IMR-90 (cell line): ENCODE results near the gene TXNDC11. TPM values are rescaled to one million over a fixed set of nuclear protein-coding genes. Genes with fewer than 3 reads are reported as not detected.

ENCODE experiments used
- ATAC-seq: fragments of 200-7000 bp; cut with Tn5 transposase; 2 replicates; pipeline ENCODE4 v1.9.1; 2020; ENCODE audit warnings: low read depth, mild to moderate bottlenecking, moderate library complexity
- BruUV-seq: library from RNA; stranded (reverse); fragments of 400-500 nt; replicated peaks from 2 replicates; lab custom pipeline; 2021; lab: Mats Ljungman, UMichigan
- CTCF ChIA-PET: fragments of 300-600 bp; formaldehyde crosslinking; extraction: SDS; loops from one replicate; lab custom pipeline; 2021; ENCODE audit warnings: antibody characterized with exemption; lab: Yijun Ruan, JAX
- POLR2A ChIA-PET: fragments of 300-600 bp; sonication (Branson Sonifier 250); formaldehyde crosslinking; loops from one replicate; lab custom pipeline; 2022; ENCODE audit warnings: antibody characterized with exemption; ENCODE audit not compliant: unreplicated experiment; lab: Charles Lee
- DNase-seq: peaks from one replicate; pipeline ENCODE4 v3.0.0; 2013
- H2AFZ ChIP-seq: replicated peaks from 2 replicates; pipeline ENCODE3; 2013; ENCODE audit warnings: low read length, mild to moderate bottlenecking; ENCODE audit not compliant: poor library complexity
- H2AK5ac ChIP-seq: 2 replicates; pipeline ENCODE4 v1.6.1; 2013; ENCODE audit warnings: low read depth, low read length, inconsistent platforms
- H2AK9ac ChIP-seq: replicated peaks from 2 replicates; pipeline ENCODE3; 2013; ENCODE audit warnings: mild to moderate bottlenecking, low read depth, low read length, moderate library complexity; ENCODE audit not compliant: poor library complexity
- H2BK120ac ChIP-seq: 2 replicates; pipeline ENCODE4 v1.6.1; 2013; ENCODE audit warnings: low read depth, low read length, inconsistent platforms
- H2BK15ac ChIP-seq: 3 replicates; pipeline ENCODE4 v1.6.1; 2013; ENCODE audit warnings: low read depth, low read length, inconsistent platforms
- H2BK20ac ChIP-seq: 2 replicates; pipeline ENCODE4 v1.6.1; 2013; ENCODE audit warnings: low read depth, mild to moderate bottlenecking, inconsistent platforms, low read length, moderate library complexity
- H2BK5ac ChIP-seq: 2 replicates; pipeline ENCODE4 v1.6.1; 2013; ENCODE audit warnings: mild to moderate bottlenecking, low read depth, low read length, inconsistent platforms; ENCODE audit not compliant: poor library complexity, severe bottlenecking
- H3K14ac ChIP-seq: replicated peaks from 2 replicates; pipeline ENCODE4 v1.6.1; 2013; ENCODE audit warnings: low read depth, low read length, inconsistent platforms
- H3K18ac ChIP-seq: 2 replicates; pipeline ENCODE4 v1.6.1; 2013; ENCODE audit warnings: low read depth, low read length, control low read depth
- H3K23ac ChIP-seq: 2 replicates; pipeline ENCODE4 v1.6.1; 2013; ENCODE audit warnings: low read depth, low read length, inconsistent platforms
- H3K27ac ChIP-seq: 2 replicates; pipeline ENCODE4 v1.5.1; 2013; ENCODE audit warnings: mild to moderate bottlenecking, control low read depth, low read length; ENCODE audit not compliant: insufficient read depth
- H3K27me3 ChIP-seq: 2 replicates; pipeline ENCODE4 v1.6.1; 2013; ENCODE audit warnings: low read length; ENCODE audit not compliant: control insufficient read depth, insufficient read depth
- H3K36me3 ChIP-seq: 2 replicates; pipeline ENCODE4 v1.6.1; 2013; ENCODE audit warnings: low read length, mixed read lengths; ENCODE audit not compliant: control insufficient read depth, insufficient read depth
- H3K4ac ChIP-seq: 2 replicates; pipeline ENCODE4 v1.6.1; 2013; ENCODE audit warnings: low read depth, low read length, inconsistent platforms
- H3K4me1 ChIP-seq: 2 replicates; pipeline ENCODE4 v1.6.1; 2013; ENCODE audit warnings: low read length, mixed read lengths; ENCODE audit not compliant: control insufficient read depth, insufficient read depth
- H3K4me2 ChIP-seq: 2 replicates; pipeline ENCODE4 v1.6.1; 2013; ENCODE audit warnings: low read depth, mild to moderate bottlenecking, control low read depth, low read length, moderate library complexity
- H3K4me3 ChIP-seq: 2 replicates; pipeline ENCODE4 v1.5.1; 2013; ENCODE audit warnings: low read depth, mild to moderate bottlenecking, control low read depth, low read length, moderate library complexity; ENCODE audit not compliant: insufficient read depth
- H3K56ac ChIP-seq: 2 replicates; pipeline ENCODE4 v1.6.1; 2013; ENCODE audit warnings: low read length, inconsistent platforms; ENCODE audit not compliant: insufficient read depth; ENCODE audit errors: extremely low read depth
- H3K79me1 ChIP-seq, 2 experiments: 2 replicates each; pipeline ENCODE4 v1.6.1; 2013; ENCODE audit warnings: low read length in 2 of 2, inconsistent platforms in 1 of 2, low read depth in 1 of 2
- H3K9ac ChIP-seq: 2 replicates; pipeline ENCODE4 v1.6.1; 2013; ENCODE audit warnings: low read depth, low read length, control low read depth
- H3K9me1 ChIP-seq: 2 replicates; pipeline ENCODE4 v1.6.1; 2013; ENCODE audit warnings: low read length, inconsistent platforms; ENCODE audit not compliant: insufficient read depth
- H3K9me3 ChIP-seq: 2 replicates; pipeline ENCODE4 v1.6.1; 2013; ENCODE audit warnings: low read length; ENCODE audit not compliant: control insufficient read depth, insufficient read depth
- H4K20me1 ChIP-seq: 2 replicates; pipeline ENCODE4 v1.6.1; 2013; ENCODE audit warnings: low read length, inconsistent platforms; ENCODE audit not compliant: insufficient read depth
- H4K5ac ChIP-seq: 2 replicates; pipeline ENCODE4 v1.6.1; 2013; ENCODE audit warnings: mild to moderate bottlenecking, low read depth, low read length, control low read depth
- H4K8ac ChIP-seq, 2 experiments: 2 replicates each; pipeline ENCODE4 v1.6.1; 2013; ENCODE audit warnings: low read depth in 2 of 2, low read length in 2 of 2, control low read depth in 1 of 2, inconsistent platforms in 1 of 2
- H4K91ac ChIP-seq: 2 replicates; pipeline ENCODE4 v1.6.1; 2013; ENCODE audit warnings: low read depth, low read length, inconsistent platforms; ENCODE audit not compliant: insufficient read depth
- CEBPB ChIP-seq: IDR thresholded peaks from 2 replicates; pipeline ENCODE4 v1.6.1; 2012; ENCODE audit warnings: low read depth, low read length, improper control_type of control experiment
- CHD1 ChIP-seq: IDR thresholded peaks from 2 replicates; pipeline ENCODE4 v1.6.1; 2012; ENCODE audit warnings: low read depth, low read length, improper control_type of control experiment
- CTCF ChIP-seq: conservative IDR thresholded peaks from 2 replicates; pipeline ENCODE4 v1.5.1; 2012; ENCODE audit warnings: mild to moderate bottlenecking, low read depth, low read length, improper control_type of control experiment
- ELK1 ChIP-seq: fragments of 150-350 bp; IDR thresholded peaks from 2 replicates; pipeline ENCODE4 v1.6.1; 2016; ENCODE audit warnings: low read depth, mild to moderate bottlenecking, low read length, moderate library complexity, borderline replicate concordance
- FOS ChIP-seq: fragments of 150-350 bp; IDR thresholded peaks from 2 replicates; pipeline ENCODE4 v1.6.1; 2016; ENCODE audit warnings: low read depth, low read length
- MAFK ChIP-seq: IDR thresholded peaks from 2 replicates; pipeline ENCODE4 v1.6.1; 2012; ENCODE audit warnings: low read depth, low read length, improper control_type of control experiment
- MXI1 ChIP-seq: IDR thresholded peaks from 2 replicates; pipeline ENCODE4 v1.6.1; 2012; ENCODE audit warnings: low read depth, mild to moderate bottlenecking, low read length, moderate library complexity, borderline replicate concordance
- RAD21 ChIP-seq: IDR thresholded peaks from 2 replicates; pipeline ENCODE4 v1.6.1; 2012; ENCODE audit warnings: low read length, improper control_type of control experiment
- RCOR1 ChIP-seq: IDR thresholded peaks from 2 replicates; pipeline ENCODE4 v1.6.1; 2012; ENCODE audit warnings: mild to moderate bottlenecking, low read length, improper control_type of control experiment; ENCODE audit not compliant: insufficient replicate concordance
- RFX5 ChIP-seq: IDR thresholded peaks from 2 replicates; pipeline ENCODE4 v1.8.0; 2012; ENCODE audit warnings: low read depth, mild to moderate bottlenecking, low read length, moderate library complexity
- USF2 ChIP-seq: fragments of 150-350 bp; IDR thresholded peaks from 2 replicates; pipeline ENCODE4 v1.6.1; 2017; ENCODE audit warnings: mild to moderate bottlenecking, antibody characterized with exemption, low read length, low read depth
- WGBS, 2 experiments: methylation state at CpG; one replicate each; pipeline versions ENCODE4 v1.1.5 to v1.1.7; 2013; ENCODE audit warnings: missing lambda C conversion rate in 2 of 2; ENCODE audit not compliant: insufficient read length in 1 of 2; ENCODE audit errors: extremely low coverage in 2 of 2; 5-methylcytosine and 5-hydroxymethylcytosine counted together
- dilution Hi-C: fragments of 300-500 bp; cut with HindIII; formaldehyde crosslinking; loops from one replicate; pipeline ENCODE4 v1.14.3; 2018; ENCODE audit warnings: low sequenced_read_pairs; ENCODE audit not compliant: unreplicated experiment
- in situ Hi-C: fragments of 300-500 bp; cut with MboI; formaldehyde crosslinking; loops from 3 replicates; pipeline ENCODE4 v1.14.3; 2019; ENCODE audit warnings: low sequenced_read_pairs, inconsistent platforms, mixed read lengths
- intact Hi-C: fragments of 100-400 bp; cut with micrococcal nuclease; formaldehyde crosslinking; loops from 2 replicates; pipeline ENCODE4 v1.10.0; 2022
- polyA plus RNA-seq, 3 experiments: library from polyadenylated mRNA; depleted of rRNA; stranded (reverse); fragments of >200 nt; gene quantifications; 2 replicates each; pipeline ENCODE4 v1.2.3, GENCODE V29; 2012; ENCODE audit warnings: low replicate concordance in 1 of 3
- total RNA-seq: library from RNA; depleted of rRNA; stranded (reverse); fragments of >200 nt; gene quantifications from 2 replicates; pipeline ENCODE4 v1.2.3, GENCODE V29; 2012

Gene TXNDC11
- total and polyA plus RNA-seq, 2 of the 4 experiments (the other 2 are of a cell fraction): 25.3 to 42.9 TPM

- no peaks in the 10 kb centered on the region for H3K9me3 ChIP-seq
- peaks cover 3% of the 10 kb centered on the region; the same call in 1 of the 2 replicates for H3K9me1 ChIP-seq
- intact Hi-C loops: no loop called here
- no peak overlapping the region for H2AFZ ChIP-seq
- H2BK120ac ChIP-seq: no peak overlapping the region
- peaks cover 56% of the 10 kb centered on the region for H3K36me3 ChIP-seq
- H4K20me1 ChIP-seq: 0 out of 2 replicates have a peak, but pooled peaks cover 3% of the 10 kb centered on the region
- H3K4me1 ChIP-seq: peaks cover 1% of the 10 kb centered on the region; the same call in 1 of the 2 replicates
- no peak overlapping the region for H3K4me2 ChIP-seq
- ChIA-PET POLR2A (no interaction called here), CTCF (no interaction called here)
- no peak overlapping the region for H3K4ac ChIP-seq
- no peak overlapping the region for H4K5ac ChIP-seq
- in situ Hi-C loops: no loop called here
- TF ChIP-seq ELK1 (no peak), MXI1 (no peak), USF2 (no peak), RAD21 (no peak), CTCF (no peak), CEBPB (no peak), RCOR1 (no peak), MAFK (no peak), CHD1 (no peak), FOS (no peak), RFX5 (no peak)
- ATAC-seq (no peak), DNase-seq (no peak)
- no peak overlapping the region for H2BK5ac ChIP-seq
- H3K23ac ChIP-seq: no peak overlapping the region
- H3K18ac ChIP-seq: no peak overlapping the region
- WGBS, 2 experiments: 88% methylated on average over 2 of the region's 3 CpGs; no CpG with 5 or more reads in 1 of the 2 experiments
- H3K56ac ChIP-seq: no peak overlapping the region
- dilution Hi-C loops: no loop called here
- no peak overlapping the region for H3K27ac ChIP-seq
- H2BK15ac ChIP-seq: no peak overlapping the region
- H4K8ac ChIP-seq: no peak overlapping the region
- H2AK5ac ChIP-seq: no peak overlapping the region
- H3K14ac ChIP-seq: no peak overlapping the region
- peaks cover 14 to 34% of the 10 kb centered on the region in 2 experiments for H3K79me1 ChIP-seq
- no peak overlapping the region for H2BK20ac ChIP-seq
- no peak overlapping the region for H2AK9ac ChIP-seq
- no TSS peak for BruUV-seq
- no peak overlapping the region for H3K9ac ChIP-seq
- no peak overlapping the region for H4K91ac ChIP-seq
- H3K27me3 ChIP-seq: no peaks in the 10 kb centered on the region
- no peak overlapping the region for H3K4me3 ChIP-seq
Measured at GRCh38 chr16:11752856-11753255, 10.2 kb upstream of the TXNDC11 start.
